ENCODE results near the gene RNF34. TPM values are rescaled to one million over a fixed set of nuclear protein-coding genes. Genes with fewer than 3 reads are reported as not detected.

The RNF34 gene
- total and polyA plus RNA-seq, 2 of the 13 experiments (the other 11 are each of a cell fraction or from before 2014, with no cell fraction given): 36.8 to 53.2 TPM

DNA sequence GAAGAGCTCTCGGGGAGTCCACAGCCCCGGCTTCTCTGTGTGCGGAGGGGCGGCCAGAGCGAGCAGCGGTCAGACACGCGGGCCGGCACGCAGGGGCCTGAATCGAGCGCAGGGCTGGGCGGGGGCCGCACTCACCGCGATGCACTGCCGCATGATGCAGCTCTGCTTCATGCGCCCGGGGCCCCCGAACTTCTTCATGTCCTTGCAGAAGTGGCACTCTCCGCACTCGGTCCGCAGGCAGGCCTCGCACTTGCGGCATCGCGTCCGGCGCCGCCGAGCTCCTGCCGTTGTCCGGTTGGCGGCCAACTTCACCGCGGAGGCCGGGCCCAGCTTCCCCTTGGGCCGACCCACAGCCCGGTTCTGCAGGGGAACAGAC is 53.1 kb downstream of the RNF34 start (continued):
- no peak for TF ChIP-seq ZNF318 (CRISPR knock-in tag; IDR thresholded peaks at IDR 0.05)
- TF ChIP-seq ISL2 (CRISPR knock-in tag; IDR thresholded peaks at IDR 0.05): no peak
- TF ChIP-seq NFIC (IDR thresholded peaks at IDR 0.05; ENCODE audit: low read length): no peak
- TF ChIP-seq AKAP8 (CRISPR knock-in tag; IDR thresholded peaks at IDR 0.05): no peak
- TF ChIP-seq MBD4 (IDR thresholded peaks at IDR 0.05; ENCODE audit: borderline replicate concordance, low read length): no peak

DNA sequence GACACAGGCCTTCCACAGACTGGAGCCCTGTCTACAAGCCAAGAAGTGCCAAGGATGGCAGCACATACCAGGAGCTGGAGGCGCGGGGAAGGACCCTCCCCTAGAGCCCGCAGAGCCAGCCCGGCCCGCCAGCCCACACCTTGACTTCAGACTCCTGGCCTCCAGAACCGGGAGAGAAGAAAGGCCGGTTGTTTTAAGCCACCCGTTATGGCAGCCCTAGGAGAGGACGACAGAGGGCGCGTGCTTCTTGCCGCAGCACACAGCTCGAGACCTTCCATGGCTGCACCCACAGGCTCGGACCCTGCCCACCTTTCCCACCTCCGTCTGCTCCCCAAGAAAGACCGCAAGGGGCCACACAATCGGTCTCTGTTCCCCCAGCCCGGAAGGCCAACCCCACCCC is 53.7 kb downstream of the RNF34 start:
- in situ Hi-C loops (cut with HindIII; ENCODE audit: extremely low pct_ligation_motif_present, low pct_unique_long_range_greater_than_20kb): no loop called here
- Histone ChIP-seq H3K79me2 (ENCODE audit: insufficient read depth, low read length) (peaks cover 46% of the 10 kb centered on the region), H3K9ac (ENCODE audit: insufficient read depth, low read depth, low read length) (no peak overlapping the region), H3K27me3 (ENCODE audit: control insufficient read depth in 1 of 2, insufficient read depth in 2 of 2, low read length in 2 of 2) (no peaks in the 10 kb centered on the region), H2AFZ (ENCODE audit: low read length) (no peak overlapping the region), H3K4me3 (replicated peaks in 1 of 3; ENCODE audit: insufficient read depth in 1 of 3, low read depth in 2 of 3, low read length in 3 of 3) (no peak overlapping the region), H3K4me2 (ENCODE audit: low read depth, low read length) (no peak overlapping the region), H3K36me3 (replicated peaks in 1 of 2; ENCODE audit: control insufficient read depth in 1 of 2, insufficient read depth in 2 of 2, low read length in 2 of 2) (peaks cover 10 to 42% of the 10 kb centered on the region in 2 experiments; a peak in 4 of 5 replicates), H3K27ac (ENCODE audit: extremely low read length, insufficient read depth, low read length) (no peak overlapping the region), H4K20me1 (ENCODE audit: insufficient read depth, low read length) (peaks cover 3% of the 10 kb centered on the region), H3K9me3 (ENCODE audit: low read length) (no peaks in the 10 kb centered on the region), H3K4me1 (ENCODE audit: insufficient read depth, low read length) (0 out of 2 replicates have a peak, but pooled peaks cover 5% of the 10 kb centered on the region)
- BruUV-seq (replicated peaks): no TSS peak
- ChIA-PET CTCF (ENCODE audit: low intra/inter-chr PET ratio, low total read pairs) (no interaction called here), POLR2A (no interaction called here)
- 85% methylated on average over 8 of the region's 18 CpGs for WGBS (ENCODE audit: low lambda C conversion rate)
- DNase-seq (ENCODE audit: low spot score) (no peak), FAIRE-seq (no peak), ATAC-seq (no peak)
- TF ChIP-seq, protein P1, sequence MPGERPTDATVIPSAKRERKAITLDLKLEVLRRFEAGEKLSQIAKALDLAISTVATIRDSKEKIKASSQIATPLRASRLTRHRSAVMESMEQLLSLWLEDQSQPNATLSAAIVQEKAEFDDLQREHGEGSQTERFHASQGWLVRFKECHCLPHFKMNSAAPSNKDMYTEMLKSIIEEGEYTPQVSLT (CRISPR knock-in tag; IDR thresholded peaks at IDR 0.05; ENCODE audit: borderline replicate concordance, low read depth): no peak
- TF ChIP-seq ZNF224 (CRISPR knock-in tag; IDR thresholded peaks at IDR 0.05): no peak
- no peak for TF ChIP-seq ZNF460 (CRISPR knock-in tag; IDR thresholded peaks at IDR 0.05; ENCODE audit: borderline replicate concordance)
- TF ChIP-seq CHD2 (IDR thresholded peaks at IDR 0.05; ENCODE audit: low read depth, low read length): no peak
- no peak for TF ChIP-seq CTCF (CRISPR knock-in tag; IDR thresholded peaks at IDR 0.05)
- TF ChIP-seq, protein P2, sequence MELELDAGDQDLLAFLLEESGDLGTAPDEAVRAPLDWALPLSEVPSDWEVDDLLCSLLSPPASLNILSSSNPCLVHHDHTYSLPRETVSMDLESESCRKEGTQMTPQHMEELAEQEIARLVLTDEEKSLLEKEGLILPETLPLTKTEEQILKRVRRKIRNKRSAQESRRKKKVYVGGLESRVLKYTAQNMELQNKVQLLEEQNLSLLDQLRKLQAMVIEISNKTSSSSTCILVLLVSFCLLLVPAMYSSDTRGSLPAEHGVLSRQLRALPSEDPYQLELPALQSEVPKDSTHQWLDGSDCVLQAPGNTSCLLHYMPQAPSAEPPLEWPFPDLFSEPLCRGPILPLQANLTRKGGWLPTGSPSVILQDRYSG (CRISPR knock-in tag; IDR thresholded peaks at IDR 0.05): no peak
- TF ChIP-seq TMF1 (CRISPR knock-in tag; IDR thresholded peaks at IDR 0.05; ENCODE audit: low read depth): no peak
- no peak for TF ChIP-seq ELF3 (CRISPR knock-in tag; IDR thresholded peaks at IDR 0.05)
- intact Hi-C loops (cut with micrococcal nuclease; ENCODE audit: unreplicated experiment): no loop called here
